Bronchial epithelial cell (primary cell): ENCODE data around the gene SRGAP1. TPM values are rescaled to one million over a fixed set of nuclear protein-coding genes. Genes with fewer than 3 reads are reported as not detected.
A peak's percentile ranks its signal among the peaks of the same experiment; 100 is the strongest.

ENCODE experiments used
- DNase-seq: peaks from one replicate; pipeline ENCODE4 v3.0.0-alpha.2; 2010; ENCODE audit warnings: low read depth
- FAIRE-seq: peaks from 2 replicates; lab custom pipeline; 2011; peaks lifted over from hg19 to GRCh38; lab: Jason Lieb, UNC
- H3K27me3 ChIP-seq: 2 replicates; pipeline ENCODE4 v1.5.1; 2011; ENCODE audit warnings: low read length; ENCODE audit not compliant: control insufficient read depth, insufficient read depth
- H3K36me3 ChIP-seq: 2 replicates; pipeline ENCODE4 v1.5.1; 2011; ENCODE audit warnings: low read length; ENCODE audit not compliant: control insufficient read depth, insufficient read depth
- H3K4me3 ChIP-seq: 2 replicates; pipeline ENCODE4 v1.5.1; 2011; ENCODE audit warnings: mild to moderate bottlenecking, low read depth, low read length, control low read depth
- CTCF ChIP-seq: IDR thresholded peaks from 2 replicates; pipeline ENCODE4 v1.5.1; 2011; ENCODE audit warnings: mild to moderate bottlenecking, moderate library complexity, low read length, control low read depth, inconsistent platforms; ENCODE audit not compliant: insufficient read depth, severe bottlenecking
- total RNA-seq: library from RNA; depleted of rRNA; stranded (reverse); fragments of >200 nt; gene quantifications from 2 replicates; pipeline ENCODE4 v1.2.1, GENCODE V29; 2014

SRGAP1 gene
- total RNA-seq, 1 donor from 2014 or later, result 4.5 TPM

- TF ChIP-seq CTCF, result no peak
- H3K27me3 ChIP-seq, result no peaks in the 10 kb centered on the region
- no peak for DNase-seq
- FAIRE-seq, result peak; percentile 50
- H3K4me3 ChIP-seq, result no peak overlapping the region
- H3K36me3 ChIP-seq, result peaks cover 2% of the 10 kb centered on the region
Observed at GRCh38 chr12:63940310-63941005, 96.0 kb downstream of the SRGAP1 start.

- Histone ChIP-seq H3K4me3 (no peak overlapping the region), H3K27me3 (no peaks in the 10 kb centered on the region), H3K36me3 (peaks cover 2% of the 10 kb centered on the region)
- no peak for TF ChIP-seq CTCF
- no peak for FAIRE-seq
- no peak for DNase-seq
Observed at GRCh38 chr12:63941166-63941800, 96.8 kb downstream of the SRGAP1 start.

- no peak for FAIRE-seq
- DNase-seq, result no peak
- TF ChIP-seq CTCF, result no peak
- no peaks in the 10 kb centered on the region for H3K27me3 ChIP-seq
- peaks cover 2% of the 10 kb centered on the region for H3K36me3 ChIP-seq
- no peak overlapping the region for H3K4me3 ChIP-seq
Observed at GRCh38 chr12:63941879-63942278, 97.4 kb downstream of the SRGAP1 start.

- H3K4me3 ChIP-seq, result no peak overlapping the region
- no peak for FAIRE-seq
- TF ChIP-seq CTCF, result no peak
Observed at GRCh38 chr12:63942464-63943241, 98.2 kb downstream of the SRGAP1 start.

GRCh38 chr12:63944034-63944579 lies 99.6 kb downstream of the SRGAP1 start:
- no peak overlapping the region for H3K4me3 ChIP-seq
- no peak for TF ChIP-seq CTCF
- FAIRE-seq (no peak), DNase-seq (no peak)
- H3K36me3 ChIP-seq, result peaks cover 2% of the 10 kb centered on the region
- no peaks in the 10 kb centered on the region for H3K27me3 ChIP-seq

More at GRCh38 chr12:63942464-63943241, 98.2 kb downstream of the SRGAP1 start:
- H3K36me3 ChIP-seq, result peaks cover 2% of the 10 kb centered on the region
- no peak for DNase-seq
- no peaks in the 10 kb centered on the region for H3K27me3 ChIP-seq
